Measurements from ENCODE around the gene PTPN4. TPM values are rescaled to one million over a fixed set of nuclear protein-coding genes. Genes with fewer than 3 reads are reported as not detected.

The PTPN4 gene
- total and polyA plus RNA-seq, 12 donors, result 5.2 to 56.5 (median 40.6) TPM

DNA sequence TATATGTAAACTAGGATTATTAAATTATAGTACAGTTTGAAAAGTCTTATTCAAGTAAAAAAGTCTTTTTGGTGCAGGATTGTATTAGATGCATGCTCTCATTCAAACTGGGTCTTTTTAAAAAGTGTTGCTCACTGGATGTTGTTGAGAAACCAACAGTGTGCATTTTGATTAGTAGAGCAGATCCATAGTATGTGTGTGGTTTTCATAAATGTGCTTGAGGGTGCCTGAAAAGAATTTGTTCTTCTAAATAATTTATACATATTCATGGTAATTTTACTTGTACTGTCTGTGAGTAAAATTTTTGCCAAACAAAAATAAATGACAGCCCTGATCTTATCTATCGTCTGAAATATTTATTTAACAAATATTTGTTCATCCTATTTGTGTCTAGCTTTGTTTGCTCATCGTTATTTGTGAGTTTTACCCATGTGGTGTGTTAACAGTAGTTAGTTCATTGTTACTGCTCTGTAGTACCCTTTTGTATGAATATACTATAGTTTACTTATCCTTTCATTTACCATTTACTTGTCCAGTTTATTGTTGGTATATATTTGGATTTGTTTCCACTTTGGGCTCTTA, 50.4 kb downstream of the PTPN4 start:
- H3K27me3 ChIP-seq, result no peaks in the 10 kb centered on the region
- H3K4me1 ChIP-seq (replicated peaks in 1 of 2), result peaks cover 5 to 24% of the 10 kb centered on the region in 2 donors
- H3K36me3 ChIP-seq (replicated peaks in 1 of 2), result no peaks in the 10 kb centered on the region
- no peak for DNase-seq
- no peak overlapping the region for H3K27ac ChIP-seq
- no peak overlapping the region for H3K4me3 ChIP-seq
- TF ChIP-seq, protein P1, sequence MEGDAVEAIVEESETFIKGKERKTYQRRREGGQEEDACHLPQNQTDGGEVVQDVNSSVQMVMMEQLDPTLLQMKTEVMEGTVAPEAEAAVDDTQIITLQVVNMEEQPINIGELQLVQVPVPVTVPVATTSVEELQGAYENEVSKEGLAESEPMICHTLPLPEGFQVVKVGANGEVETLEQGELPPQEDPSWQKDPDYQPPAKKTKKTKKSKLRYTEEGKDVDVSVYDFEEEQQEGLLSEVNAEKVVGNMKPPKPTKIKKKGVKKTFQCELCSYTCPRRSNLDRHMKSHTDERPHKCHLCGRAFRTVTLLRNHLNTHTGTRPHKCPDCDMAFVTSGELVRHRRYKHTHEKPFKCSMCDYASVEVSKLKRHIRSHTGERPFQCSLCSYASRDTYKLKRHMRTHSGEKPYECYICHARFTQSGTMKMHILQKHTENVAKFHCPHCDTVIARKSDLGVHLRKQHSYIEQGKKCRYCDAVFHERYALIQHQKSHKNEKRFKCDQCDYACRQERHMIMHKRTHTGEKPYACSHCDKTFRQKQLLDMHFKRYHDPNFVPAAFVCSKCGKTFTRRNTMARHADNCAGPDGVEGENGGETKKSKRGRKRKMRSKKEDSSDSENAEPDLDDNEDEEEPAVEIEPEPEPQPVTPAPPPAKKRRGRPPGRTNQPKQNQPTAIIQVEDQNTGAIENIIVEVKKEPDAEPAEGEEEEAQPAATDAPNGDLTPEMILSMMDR (IDR thresholded peaks at IDR 0.05), result no peak
- TF ChIP-seq POLR2A (IDR thresholded peaks at IDR 0.05), result no peak
- H3K9me3 ChIP-seq (replicated peaks in 1 of 3), result no peaks in the 10 kb centered on the region
- intact Hi-C loops (cut with DNase I), result no loop called here
- WGBS, 4 donors, result 54 to 67% (median 62%) methylated on average over 2 of the region's 2 CpGs

DNA sequence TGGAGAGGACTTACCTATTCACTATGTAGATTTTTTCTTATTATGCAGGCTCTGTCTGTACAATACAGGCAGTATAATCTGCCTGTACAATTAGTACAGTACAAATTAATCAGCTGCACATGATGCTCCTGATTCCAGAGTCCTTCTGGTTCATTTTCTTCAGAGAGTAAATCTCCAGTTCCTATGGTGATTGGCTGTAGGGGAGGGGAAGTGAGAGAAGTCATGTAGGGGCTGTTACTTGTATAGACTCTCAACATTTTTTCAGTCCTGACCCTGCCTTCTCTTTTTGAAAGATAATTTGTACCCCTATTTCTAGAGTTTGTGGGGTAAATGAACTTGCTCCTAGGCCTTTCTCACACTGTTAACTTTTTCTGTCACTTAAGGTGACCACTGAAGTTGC, 54.5 kb downstream of the PTPN4 start:
- Histone ChIP-seq H3K9me3 (replicated peaks in 1 of 3) (no peaks in the 10 kb centered on the region), H3K36me3 (replicated peaks in 1 of 2) (no peaks in the 10 kb centered on the region), H3K4me1 (replicated peaks in 1 of 2) (peaks cover 0 to 16% of the 10 kb centered on the region in 2 donors), H3K27ac (no peak overlapping the region), H3K4me3 (no peak overlapping the region), H3K27me3 (no peaks in the 10 kb centered on the region)
- DNase-seq, result no peak
- intact Hi-C loops (cut with DNase I), result no loop called here
- TF ChIP-seq, protein P1 (IDR thresholded peaks at IDR 0.05), result no peak
- no peak for TF ChIP-seq POLR2A (IDR thresholded peaks at IDR 0.05)

DNA sequence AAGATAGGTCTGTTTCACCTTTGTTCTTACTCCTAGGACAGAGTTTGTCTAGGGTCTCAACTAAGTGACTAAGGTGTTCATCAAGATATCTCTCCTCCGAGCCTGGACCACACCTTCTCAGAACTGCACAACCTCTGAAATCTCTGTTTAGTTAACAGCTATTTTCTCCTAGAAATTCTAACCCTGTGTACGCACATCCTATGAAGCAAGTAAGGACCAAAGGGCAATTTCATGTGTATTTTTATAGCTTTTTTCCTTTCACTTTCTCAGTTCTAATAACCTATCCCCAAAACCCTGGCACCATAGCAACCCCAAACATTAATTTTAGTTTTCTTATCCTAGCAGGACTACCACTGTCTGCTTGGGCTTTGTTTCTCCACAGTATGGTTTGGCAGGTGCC, 59.1 kb downstream of the PTPN4 start:
- no peak overlapping the region for H3K4me3 ChIP-seq
- no peaks in the 10 kb centered on the region for H3K27me3 ChIP-seq
- H3K36me3 ChIP-seq (replicated peaks in 1 of 2), result no peaks in the 10 kb centered on the region
- WGBS, 4 donors, result 94 to 98% (median 95%) methylated on average over 2 of the region's 2 CpGs
- intact Hi-C loops (cut with DNase I), result no loop called here
- TF ChIP-seq, protein P1 (IDR thresholded peaks at IDR 0.05), result no peak
- no peak for TF ChIP-seq POLR2A (IDR thresholded peaks at IDR 0.05)
- no peak for DNase-seq
- no peak overlapping the region for H3K27ac ChIP-seq
- H3K9me3 ChIP-seq (replicated peaks in 1 of 3), result no peaks in the 10 kb centered on the region
- H3K4me1 ChIP-seq (replicated peaks in 1 of 2), result peaks cover 0 to 20% of the 10 kb centered on the region in 2 donors

DNA sequence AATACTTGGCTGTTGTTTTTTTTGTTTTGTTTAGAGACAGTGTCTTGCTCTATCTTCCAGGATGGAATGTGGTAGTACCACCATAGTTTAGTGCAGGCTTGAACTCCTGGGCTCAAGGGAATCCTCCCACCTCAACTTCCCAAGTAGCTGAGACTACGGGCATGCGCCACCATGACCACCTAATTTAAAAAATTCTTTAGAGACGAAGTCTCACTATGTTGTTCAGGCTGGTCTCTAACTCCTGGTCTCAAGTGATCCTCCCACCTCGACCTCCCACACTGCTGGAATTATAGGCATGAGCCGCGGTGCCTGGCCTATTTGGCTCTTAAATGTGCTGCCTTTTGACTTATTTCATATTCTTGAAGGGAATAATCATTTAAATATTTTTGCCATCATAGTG, 60.1 kb downstream of the PTPN4 start:
- Histone ChIP-seq H3K9me3 (replicated peaks in 1 of 3) (no peaks in the 10 kb centered on the region), H3K4me1 (replicated peaks in 1 of 2) (peaks cover 0 to 16% of the 10 kb centered on the region in 2 donors), H3K4me3 (no peak overlapping the region), H3K27me3 (no peaks in the 10 kb centered on the region), H3K27ac (no peak overlapping the region), H3K36me3 (replicated peaks in 1 of 2) (no peaks in the 10 kb centered on the region)
- TF ChIP-seq, protein P1 (IDR thresholded peaks at IDR 0.05), result no peak
- TF ChIP-seq POLR2A (IDR thresholded peaks at IDR 0.05), result no peak
- no peak for DNase-seq
- WGBS, 4 donors, result 92 to 99% (median 96%) methylated on average over 6 of the region's 6 CpGs
- intact Hi-C loops (cut with DNase I), result loop anchor here (5.0 to 10.0 kb wide), 2 partner anchors 65 to 68 kb away; partner anchors contain the start of gene PTPN4 (in 1 of the 2)

Measured in adrenal gland (tissue), 12 donors.